PFSK-1 (cell line): ENCODE measurements around the gene SBK2.

Source experiments
- FOXP2 ChIP-seq: optimal IDR thresholded peaks from 2 replicates; pipeline ENCODE3; 2011; ENCODE audit warnings: borderline replicate concordance, control low read depth, inconsistent platforms; ENCODE audit not compliant: insufficient read depth; ENCODE audit errors: extremely low read length, extremely low read depth
- POLR2AphosphoS5 ChIP-seq: IDR thresholded peaks from 2 replicates; pipeline ENCODE4 v1.6.1; 2012; ENCODE audit warnings: low read depth, mild to moderate bottlenecking, control low read depth, low read length, moderate library complexity
- SIN3A ChIP-seq: IDR thresholded peaks from 2 replicates; pipeline ENCODE4 v1.6.1; 2012; ENCODE audit warnings: mild to moderate bottlenecking, low read length, moderate library complexity, borderline replicate concordance; ENCODE audit not compliant: insufficient read depth
- TAF1 ChIP-seq: IDR thresholded peaks from 2 replicates; pipeline ENCODE4 v1.6.1; 2012; ENCODE audit warnings: low read length, control low read depth, borderline replicate concordance; ENCODE audit not compliant: insufficient read depth
- TF ChIP-seq, protein P1 (sequence below), 2 experiments: IDR thresholded peaks; 2 replicates each; pipeline versions ENCODE4 v1.6.1 to v1.8.0; 2011 to 2012; ENCODE audit warnings: low read depth in 2 of 2, low read length in 2 of 2, control low read depth in 1 of 2, inconsistent platforms in 1 of 2, mild to moderate bottlenecking in 1 of 2, moderate library complexity in 1 of 2; ENCODE audit not compliant: insufficient read depth in 1 of 2

DNA sequence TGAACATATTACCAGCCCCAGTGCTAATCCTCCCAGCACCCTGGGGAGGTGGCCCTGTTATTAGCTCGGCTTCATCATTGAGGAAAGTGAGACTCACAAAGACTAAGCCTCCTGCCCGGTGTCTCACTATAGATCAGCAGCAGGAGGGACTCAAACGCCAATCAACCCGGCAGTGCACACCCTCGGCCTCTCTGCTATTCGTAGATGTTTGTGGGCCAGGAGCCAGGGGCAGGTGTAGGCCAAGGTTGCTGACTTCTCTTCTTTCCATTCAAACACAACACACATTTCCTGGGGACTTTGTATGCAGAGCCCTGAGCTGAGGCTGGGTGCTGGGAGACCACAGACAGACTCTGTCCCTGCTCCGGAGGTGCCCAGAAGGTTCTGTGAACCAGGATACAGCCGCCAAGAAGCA is 17.8 kb upstream of the SBK2 start:
- TF ChIP-seq, protein P1, sequence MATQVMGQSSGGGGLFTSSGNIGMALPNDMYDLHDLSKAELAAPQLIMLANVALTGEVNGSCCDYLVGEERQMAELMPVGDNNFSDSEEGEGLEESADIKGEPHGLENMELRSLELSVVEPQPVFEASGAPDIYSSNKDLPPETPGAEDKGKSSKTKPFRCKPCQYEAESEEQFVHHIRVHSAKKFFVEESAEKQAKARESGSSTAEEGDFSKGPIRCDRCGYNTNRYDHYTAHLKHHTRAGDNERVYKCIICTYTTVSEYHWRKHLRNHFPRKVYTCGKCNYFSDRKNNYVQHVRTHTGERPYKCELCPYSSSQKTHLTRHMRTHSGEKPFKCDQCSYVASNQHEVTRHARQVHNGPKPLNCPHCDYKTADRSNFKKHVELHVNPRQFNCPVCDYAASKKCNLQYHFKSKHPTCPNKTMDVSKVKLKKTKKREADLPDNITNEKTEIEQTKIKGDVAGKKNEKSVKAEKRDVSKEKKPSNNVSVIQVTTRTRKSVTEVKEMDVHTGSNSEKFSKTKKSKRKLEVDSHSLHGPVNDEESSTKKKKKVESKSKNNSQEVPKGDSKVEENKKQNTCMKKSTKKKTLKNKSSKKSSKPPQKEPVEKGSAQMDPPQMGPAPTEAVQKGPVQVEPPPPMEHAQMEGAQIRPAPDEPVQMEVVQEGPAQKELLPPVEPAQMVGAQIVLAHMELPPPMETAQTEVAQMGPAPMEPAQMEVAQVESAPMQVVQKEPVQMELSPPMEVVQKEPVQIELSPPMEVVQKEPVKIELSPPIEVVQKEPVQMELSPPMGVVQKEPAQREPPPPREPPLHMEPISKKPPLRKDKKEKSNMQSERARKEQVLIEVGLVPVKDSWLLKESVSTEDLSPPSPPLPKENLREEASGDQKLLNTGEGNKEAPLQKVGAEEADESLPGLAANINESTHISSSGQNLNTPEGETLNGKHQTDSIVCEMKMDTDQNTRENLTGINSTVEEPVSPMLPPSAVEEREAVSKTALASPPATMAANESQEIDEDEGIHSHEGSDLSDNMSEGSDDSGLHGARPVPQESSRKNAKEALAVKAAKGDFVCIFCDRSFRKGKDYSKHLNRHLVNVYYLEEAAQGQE (IDR thresholded peaks at IDR 0.05; ENCODE audit: insufficient read depth in 1 of 2, low read depth in 2 of 2, low read length in 2 of 2): no peak
- no peak for TF ChIP-seq SIN3A
- TF ChIP-seq FOXP2: no peak
- no peak for TF ChIP-seq POLR2AphosphoS5
- no peak for TF ChIP-seq TAF1
